HUES6 (cell line): ENCODE measurements around the gene USH1G.

Experiments used
- H3K27ac ChIP-seq: 2 replicates; pipeline ENCODE4 v1.7.0; 2013; ENCODE audit warnings: low read depth, mild to moderate bottlenecking, low read length, inconsistent platforms
- H3K27me3 ChIP-seq: 2 replicates; pipeline ENCODE4 v1.6.1; 2013; ENCODE audit warnings: low read length; ENCODE audit not compliant: control insufficient read depth, insufficient read depth
- H3K36me3 ChIP-seq: 2 replicates; pipeline ENCODE4 v1.6.1; 2013; ENCODE audit warnings: low read length; ENCODE audit not compliant: control insufficient read depth, insufficient read depth
- H3K4me1 ChIP-seq: 2 replicates; pipeline ENCODE4 v1.6.1; 2013; ENCODE audit warnings: low read length; ENCODE audit not compliant: control insufficient read depth, insufficient read depth
- H3K4me3 ChIP-seq: 2 replicates; pipeline ENCODE4 v1.5.1; 2013; ENCODE audit warnings: low read depth, low read length
- H3K9ac ChIP-seq: one replicate; pipeline ENCODE4 v1.6.1; 2013; ENCODE audit warnings: mild to moderate bottlenecking, low read length
- H3K9me3 ChIP-seq: 2 replicates; pipeline ENCODE4 v1.6.1; 2013; ENCODE audit warnings: low read depth, low read length; ENCODE audit not compliant: control insufficient read depth, insufficient read depth

USH1G gene

GRCh38 chr17:74881073-74881472, 42.0 kb downstream of the USH1G start:
- H3K36me3 ChIP-seq, result no peaks in the 10 kb centered on the region
- no peak overlapping the region for H3K9ac ChIP-seq
- H3K4me3 ChIP-seq, result no peak overlapping the region
- H3K9me3 ChIP-seq, result no peaks in the 10 kb centered on the region
- peaks cover 4% of the 10 kb centered on the region; the same call in 1 of the 2 replicates for H3K27me3 ChIP-seq
- no peak overlapping the region for H3K27ac ChIP-seq
- peaks cover 8% of the 10 kb centered on the region; the same call in 1 of the 2 replicates for H3K4me1 ChIP-seq

- peaks cover 11% of the 10 kb centered on the region for H3K4me1 ChIP-seq
- H3K4me3 ChIP-seq, result no peak overlapping the region
- no peaks in the 10 kb centered on the region for H3K36me3 ChIP-seq
- H3K27me3 ChIP-seq, result peaks cover 4% of the 10 kb centered on the region; the same call in 1 of the 2 replicates
- H3K9me3 ChIP-seq, result no peaks in the 10 kb centered on the region
- no peak overlapping the region for H3K27ac ChIP-seq
- H3K9ac ChIP-seq, result no peak overlapping the region
Measured at GRCh38 chr17:74879308-74879707, 43.7 kb downstream of the USH1G start.

DNA sequence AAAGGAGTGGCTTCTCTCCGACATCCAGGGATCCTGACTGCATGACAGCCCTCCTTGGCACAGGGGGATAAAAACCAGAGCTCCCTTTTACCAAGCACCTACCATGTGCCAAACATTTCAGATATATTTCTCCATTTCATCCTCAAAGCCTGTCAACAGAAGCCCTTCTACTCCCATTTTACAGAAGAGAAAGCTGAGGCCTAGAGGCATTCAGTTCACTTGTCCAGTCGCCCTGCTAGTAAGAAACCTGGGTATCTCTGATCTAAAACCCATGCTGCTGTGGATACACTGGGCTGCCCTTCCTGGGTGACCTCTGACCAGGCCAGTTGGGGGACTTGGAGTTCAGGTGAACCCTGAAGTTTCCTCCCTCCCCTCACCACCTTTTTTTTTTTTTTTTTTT, 44.4 kb downstream of the USH1G start:
- H3K4me1 ChIP-seq, result peaks cover 14% of the 10 kb centered on the region
- H3K27me3 ChIP-seq, result peaks cover 4% of the 10 kb centered on the region; the same call in 1 of the 2 replicates
- H3K9ac ChIP-seq, result no peak overlapping the region
- H3K27ac ChIP-seq, result no peak overlapping the region
- no peaks in the 10 kb centered on the region for H3K36me3 ChIP-seq
- H3K9me3 ChIP-seq, result no peaks in the 10 kb centered on the region
- H3K4me3 ChIP-seq, result no peak overlapping the region

GRCh38 chr17:74877592-74878548, 45.2 kb downstream of the USH1G start:
- Histone ChIP-seq H3K4me1 (peaks cover 8% of the 10 kb centered on the region), H3K36me3 (no peaks in the 10 kb centered on the region), H3K9me3 (no peaks in the 10 kb centered on the region), H3K27ac (no peak overlapping the region), H3K9ac (no peak overlapping the region), H3K27me3 (peaks cover 4% of the 10 kb centered on the region; the same call in 1 of the 2 replicates), H3K4me3 (no peak overlapping the region)

GRCh38 chr17:74875977-74876593, 47.0 kb downstream of the USH1G start:
- H3K9me3 ChIP-seq, result no peaks in the 10 kb centered on the region
- H3K4me1 ChIP-seq, result peaks cover 18% of the 10 kb centered on the region
- H3K36me3 ChIP-seq, result peaks cover 3% of the 10 kb centered on the region; the same call in 1 of the 2 replicates
- H3K27ac ChIP-seq, result no peak overlapping the region
- H3K27me3 ChIP-seq, result no peaks in the 10 kb centered on the region
- H3K9ac ChIP-seq, result peak overlapping the region; percentile 12
- no peak overlapping the region for H3K4me3 ChIP-seq

DNA sequence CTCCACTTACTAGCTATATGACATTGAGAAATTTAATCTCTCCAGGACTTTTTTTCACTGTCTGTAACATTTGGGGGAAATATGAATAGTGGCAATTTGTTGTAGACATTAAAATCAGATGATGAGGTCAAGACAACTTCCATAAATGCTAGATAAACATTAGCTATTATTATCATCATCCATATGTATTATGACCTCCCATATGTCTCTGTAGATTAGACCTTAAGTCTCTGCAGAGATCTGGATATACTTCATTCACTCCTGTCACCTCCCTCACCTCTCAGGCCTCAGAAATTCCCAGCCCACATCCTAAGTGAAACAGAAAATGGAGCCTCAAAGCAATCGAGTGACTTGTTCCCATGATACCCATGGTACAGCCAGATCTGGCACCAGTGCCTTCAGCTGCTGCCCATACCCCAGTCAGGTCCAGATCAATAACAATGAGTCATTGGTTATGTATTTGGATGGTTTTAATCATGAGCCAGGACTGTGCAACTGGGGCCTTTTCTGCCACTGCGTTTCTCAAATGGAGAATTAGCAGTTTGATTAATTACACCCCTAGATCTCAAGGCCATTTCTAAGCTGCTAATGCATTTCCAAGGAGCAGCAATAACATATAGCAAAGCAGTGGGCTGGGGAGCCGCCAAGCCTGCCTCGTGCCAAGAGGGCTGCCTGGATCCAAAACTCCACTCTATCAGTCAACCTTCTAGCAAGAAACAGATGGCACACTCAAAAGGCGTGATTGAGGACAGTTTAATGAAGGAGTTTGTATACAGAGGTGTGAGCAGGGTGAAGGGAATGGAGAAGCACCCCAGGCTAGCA, 47.7 kb downstream of the USH1G start:
- H3K27me3 ChIP-seq, result no peaks in the 10 kb centered on the region
- H3K9ac ChIP-seq, result no peak overlapping the region
- no peaks in the 10 kb centered on the region for H3K9me3 ChIP-seq
- H3K4me3 ChIP-seq, result no peak overlapping the region
- H3K36me3 ChIP-seq, result peaks cover 3% of the 10 kb centered on the region; the same call in 1 of the 2 replicates
- H3K27ac ChIP-seq, result no peak overlapping the region
- H3K4me1 ChIP-seq, result peaks cover 18% of the 10 kb centered on the region

DNA sequence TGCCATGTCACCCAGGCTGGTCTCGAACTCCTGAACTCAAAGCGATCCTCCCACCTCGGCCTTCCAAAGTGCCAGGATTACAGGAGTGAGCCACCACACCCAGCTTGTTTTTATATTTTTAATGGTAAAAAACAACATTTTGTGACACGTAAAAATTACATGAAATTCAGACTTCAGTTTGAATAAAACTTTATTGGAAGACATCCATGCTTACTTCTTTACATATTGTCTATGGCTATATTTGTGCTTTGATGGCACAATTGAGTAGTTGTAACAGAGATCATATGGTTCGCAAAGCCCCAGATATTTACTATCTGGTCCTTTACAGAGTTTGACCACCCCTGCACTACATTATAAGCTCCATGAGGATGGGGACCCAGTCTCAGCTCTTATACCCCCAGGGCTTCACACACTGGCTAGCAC, 48.4 kb downstream of the USH1G start:
- Histone ChIP-seq H3K4me1 (peaks cover 18% of the 10 kb centered on the region), H3K27ac (no peak overlapping the region), H3K27me3 (no peaks in the 10 kb centered on the region), H3K4me3 (no peak overlapping the region), H3K36me3 (peaks cover 6% of the 10 kb centered on the region; the same call in 1 of the 2 replicates), H3K9me3 (no peaks in the 10 kb centered on the region), H3K9ac (no peak overlapping the region)

DNA sequence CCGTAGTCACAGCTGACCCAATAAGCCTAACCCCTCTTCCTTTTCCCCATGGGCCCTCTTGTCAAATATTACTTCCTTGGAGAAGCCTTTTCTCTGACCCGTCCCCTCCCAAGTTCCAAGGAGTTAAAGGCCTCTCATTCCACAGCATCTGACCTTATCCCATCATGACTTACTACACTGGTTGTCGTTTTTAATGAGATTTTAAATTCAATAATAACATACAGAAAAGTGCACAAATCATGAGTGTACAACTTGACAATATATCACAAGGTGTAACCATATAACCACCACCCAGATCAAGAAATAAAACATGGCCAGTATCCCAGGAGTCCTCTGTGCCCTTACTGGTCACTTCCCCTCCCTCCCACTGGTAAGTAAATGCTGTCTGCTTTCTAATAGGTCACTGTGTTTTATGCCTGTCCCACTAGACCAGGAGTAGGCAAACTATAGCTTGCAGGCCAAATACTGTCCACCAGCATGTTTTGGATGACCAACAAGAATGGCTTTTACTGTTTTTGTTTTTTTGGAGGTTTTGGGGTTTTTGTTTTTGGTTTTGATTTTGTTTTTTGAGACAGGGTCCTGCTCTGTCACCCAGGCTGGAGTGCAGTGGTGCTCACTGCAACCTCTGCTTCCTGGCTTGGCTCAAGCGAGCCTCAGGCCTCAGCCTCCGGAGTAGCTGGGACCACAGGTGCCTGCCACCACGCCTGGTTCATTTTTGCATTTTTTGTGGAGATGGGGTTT, 49.0 kb downstream of the USH1G start:
- H3K27ac ChIP-seq, result peak overlapping the region; percentile 67; the same call in 1 of the 2 replicates

GRCh38 chr17:74873037-74873873, 49.8 kb downstream of the USH1G start:
- peak overlapping the region; percentile 94 for H3K9ac ChIP-seq
- peak overlapping the region; percentile 97 for H3K4me3 ChIP-seq
- H3K4me1 ChIP-seq, result peaks cover 18% of the 10 kb centered on the region
- H3K27ac ChIP-seq, result peak overlapping the region; percentile 67
- H3K36me3 ChIP-seq, result peaks cover 6% of the 10 kb centered on the region; the same call in 1 of the 2 replicates
- H3K27me3 ChIP-seq, result no peaks in the 10 kb centered on the region
- H3K9me3 ChIP-seq, result no peaks in the 10 kb centered on the region

More for the DNA sequence above, 49.0 kb downstream of the USH1G start:
- Histone ChIP-seq H3K4me3 (peak overlapping the region; percentile 97), H3K36me3 (peaks cover 6% of the 10 kb centered on the region; the same call in 1 of the 2 replicates), H3K9ac (peak overlapping the region; percentile 94), H3K4me1 (peaks cover 18% of the 10 kb centered on the region), H3K27me3 (no peaks in the 10 kb centered on the region), H3K9me3 (no peaks in the 10 kb centered on the region)
